HG03354 (cell line): ENCODE measurements around the gene DEFB132.
"Not testable (repeated sequence)": the region's sequence is repeated elsewhere in the genome, so short reads cannot be mapped to it uniquely, and the experiment has no call there.

Source experiments
- ATAC-seq: cut with Tn5 transposase; IDR thresholded peaks from one replicate; pipeline ENCODE4 v1.9.1; 2021; ENCODE audit warnings: mild to moderate bottlenecking; ENCODE audit not compliant: unreplicated experiment, poor library complexity, severe bottlenecking

The DEFB132 gene

GRCh38 chr20:257419-257818 lies at the start of gene DEFB132:
Gene DEFB132, plus strand, starts transcription at chr20:257724. Its CDS starts 55 bp downstream, at chr20:257779.
- ATAC-seq, result no peak

GRCh38 chr20:208942-209566 lies 48.5 kb upstream of the DEFB132 start:
- no peak for ATAC-seq

- no peak for ATAC-seq
These were observed 46.6 kb upstream of the DEFB132 start for GRCh38 chr20:210809-211502.

- ATAC-seq, result no peak
These were observed 43.1 kb upstream of the DEFB132 start for GRCh38 chr20:214383-214782.

GRCh38 chr20:215796-216195 lies 41.7 kb upstream of the DEFB132 start:
- ATAC-seq, result no peak

GRCh38 chr20:217266-217665 lies 40.3 kb upstream of the DEFB132 start:
- ATAC-seq, result no peak

- no peak for ATAC-seq
These were observed 38.0 kb upstream of the DEFB132 start for GRCh38 chr20:219290-220115.

- no peak for ATAC-seq
These were observed 36.2 kb upstream of the DEFB132 start for GRCh38 chr20:221258-221830.

- not testable (repeated sequence) for ATAC-seq
These were observed 31.6 kb upstream of the DEFB132 start for GRCh38 chr20:225879-226278.

GRCh38 chr20:226958-227357 lies 30.6 kb upstream of the DEFB132 start, which contains the start of gene DEFB129:
Gene DEFB129, plus strand, starts transcription at chr20:227258. Its CDS starts 31 bp downstream, at chr20:227289.
- no peak for ATAC-seq

GRCh38 chr20:227439-228105 lies 30.0 kb upstream of the DEFB132 start:
- no peak for ATAC-seq

- no peak for ATAC-seq
These were observed 21.6 kb upstream of the DEFB132 start for GRCh38 chr20:235891-236290.

GRCh38 chr20:237489-237888 lies 20.0 kb upstream of the DEFB132 start:
- ATAC-seq, result no peak

GRCh38 chr20:237929-238328 lies 19.6 kb upstream of the DEFB132 start:
- no peak for ATAC-seq

- no peak for ATAC-seq
These were observed 14.6 kb upstream of the DEFB132 start for GRCh38 chr20:242905-243304.

- no peak for ATAC-seq
These were observed 6.2 kb upstream of the DEFB132 start for GRCh38 chr20:251354-251753.

- no peak for ATAC-seq
These were observed 4.7 kb upstream of the DEFB132 start for GRCh38 chr20:252801-253200.

- not testable (repeated sequence) for ATAC-seq
These were observed 4.1 kb upstream of the DEFB132 start for GRCh38 chr20:253447-253846.

GRCh38 chr20:258269-258858 lies 840 bp downstream of the DEFB132 start:
- ATAC-seq, result no peak
